Measurements from ENCODE around the gene LRMDA.

LRMDA gene

GRCh38 chr10:76463111-76463510 is 1031.7 kb downstream of the LRMDA start:
- H3K27me3 ChIP-seq (ENCODE audit: low read depth, low read length) = no peaks in the 10 kb centered on the region
- H4K20me1 ChIP-seq (ENCODE audit: insufficient read depth, low read length) = no peaks in the 10 kb centered on the region
- no peaks in the 10 kb centered on the region for H3K36me3 ChIP-seq (replicated peaks; ENCODE audit: low read depth, low read length)
- H3K27ac ChIP-seq (ENCODE audit: low read length) = no peak overlapping the region
- TF ChIP-seq CTCF (IDR thresholded peaks at IDR 0.05; ENCODE audit: low read depth, low read length) (no peak), EZH2phosphoT487 (IDR thresholded peaks at IDR 0.05; ENCODE audit: low read depth) (no peak)
- H3K4me1 ChIP-seq (ENCODE audit: low read length) = no peaks in the 10 kb centered on the region
- H3K79me2 ChIP-seq (ENCODE audit: low read length) = no peaks in the 10 kb centered on the region
- no peak overlapping the region for H2AFZ ChIP-seq (ENCODE audit: low read depth, low read length)
- H3K4me2 ChIP-seq (ENCODE audit: low read length) = no peak overlapping the region
- H3K9ac ChIP-seq (ENCODE audit: low read length) = no peak overlapping the region
- no peaks in the 10 kb centered on the region for H3K9me3 ChIP-seq (ENCODE audit: insufficient read depth, low read length)
- no peak overlapping the region for H3K4me3 ChIP-seq (ENCODE audit: low read length)

GRCh38 chr10:76466836-76467503 is 1035.5 kb downstream of the LRMDA start:
- Histone ChIP-seq H4K20me1 (ENCODE audit: insufficient read depth, low read length) (no peaks in the 10 kb centered on the region), H3K4me3 (ENCODE audit: low read length) (no peak overlapping the region), H3K36me3 (replicated peaks; ENCODE audit: low read depth, low read length) (no peaks in the 10 kb centered on the region), H2AFZ (ENCODE audit: low read depth, low read length) (no peak overlapping the region), H3K4me1 (ENCODE audit: low read length) (no peaks in the 10 kb centered on the region), H3K4me2 (ENCODE audit: low read length) (no peak overlapping the region), H3K79me2 (ENCODE audit: low read length) (no peaks in the 10 kb centered on the region), H3K27ac (ENCODE audit: low read length) (no peak overlapping the region), H3K9me3 (ENCODE audit: insufficient read depth, low read length) (no peaks in the 10 kb centered on the region), H3K9ac (ENCODE audit: low read length) (no peak overlapping the region), H3K27me3 (ENCODE audit: low read depth, low read length) (no peaks in the 10 kb centered on the region)
- no peak for TF ChIP-seq CTCF (IDR thresholded peaks at IDR 0.05; ENCODE audit: low read depth, low read length)
- no peak for TF ChIP-seq EZH2phosphoT487 (IDR thresholded peaks at IDR 0.05; ENCODE audit: low read depth)

- Histone ChIP-seq H3K4me3 (ENCODE audit: low read length) (no peak overlapping the region), H3K27me3 (ENCODE audit: low read depth, low read length) (no peaks in the 10 kb centered on the region), H4K20me1 (ENCODE audit: insufficient read depth, low read length) (no peaks in the 10 kb centered on the region), H2AFZ (ENCODE audit: low read depth, low read length) (no peak overlapping the region), H3K4me2 (ENCODE audit: low read length) (no peak overlapping the region), H3K9ac (ENCODE audit: low read length) (no peak overlapping the region), H3K79me2 (ENCODE audit: low read length) (no peaks in the 10 kb centered on the region), H3K4me1 (ENCODE audit: low read length) (no peaks in the 10 kb centered on the region), H3K36me3 (replicated peaks; ENCODE audit: low read depth, low read length) (no peaks in the 10 kb centered on the region), H3K27ac (ENCODE audit: low read length) (no peak overlapping the region), H3K9me3 (ENCODE audit: insufficient read depth, low read length) (no peaks in the 10 kb centered on the region)
- TF ChIP-seq CTCF (IDR thresholded peaks at IDR 0.05; ENCODE audit: low read depth, low read length) (no peak), EZH2phosphoT487 (IDR thresholded peaks at IDR 0.05; ENCODE audit: low read depth) (no peak)
These were observed 1038.3 kb downstream of the LRMDA start for GRCh38 chr10:76469675-76470074.

- Histone ChIP-seq H3K4me2 (ENCODE audit: low read length) (no peak overlapping the region), H3K36me3 (replicated peaks; ENCODE audit: low read depth, low read length) (no peaks in the 10 kb centered on the region), H3K27ac (ENCODE audit: low read length) (no peak overlapping the region), H3K9me3 (ENCODE audit: insufficient read depth, low read length) (no peaks in the 10 kb centered on the region), H3K27me3 (ENCODE audit: low read depth, low read length) (no peaks in the 10 kb centered on the region), H3K4me1 (ENCODE audit: low read length) (no peaks in the 10 kb centered on the region), H4K20me1 (ENCODE audit: insufficient read depth, low read length) (no peaks in the 10 kb centered on the region), H3K79me2 (ENCODE audit: low read length) (no peaks in the 10 kb centered on the region), H3K9ac (ENCODE audit: low read length) (no peak overlapping the region), H2AFZ (ENCODE audit: low read depth, low read length) (no peak overlapping the region), H3K4me3 (ENCODE audit: low read length) (no peak overlapping the region)
- TF ChIP-seq CTCF (IDR thresholded peaks at IDR 0.05; ENCODE audit: low read depth, low read length) (no peak), EZH2phosphoT487 (IDR thresholded peaks at IDR 0.05; ENCODE audit: low read depth) (no peak)
These were observed 1047.8 kb downstream of the LRMDA start for GRCh38 chr10:76479103-76479790.

Measured in OCI-LY3 (cell line).